ENCODE results near the gene PDX1.

The PDX1 gene

DNA sequence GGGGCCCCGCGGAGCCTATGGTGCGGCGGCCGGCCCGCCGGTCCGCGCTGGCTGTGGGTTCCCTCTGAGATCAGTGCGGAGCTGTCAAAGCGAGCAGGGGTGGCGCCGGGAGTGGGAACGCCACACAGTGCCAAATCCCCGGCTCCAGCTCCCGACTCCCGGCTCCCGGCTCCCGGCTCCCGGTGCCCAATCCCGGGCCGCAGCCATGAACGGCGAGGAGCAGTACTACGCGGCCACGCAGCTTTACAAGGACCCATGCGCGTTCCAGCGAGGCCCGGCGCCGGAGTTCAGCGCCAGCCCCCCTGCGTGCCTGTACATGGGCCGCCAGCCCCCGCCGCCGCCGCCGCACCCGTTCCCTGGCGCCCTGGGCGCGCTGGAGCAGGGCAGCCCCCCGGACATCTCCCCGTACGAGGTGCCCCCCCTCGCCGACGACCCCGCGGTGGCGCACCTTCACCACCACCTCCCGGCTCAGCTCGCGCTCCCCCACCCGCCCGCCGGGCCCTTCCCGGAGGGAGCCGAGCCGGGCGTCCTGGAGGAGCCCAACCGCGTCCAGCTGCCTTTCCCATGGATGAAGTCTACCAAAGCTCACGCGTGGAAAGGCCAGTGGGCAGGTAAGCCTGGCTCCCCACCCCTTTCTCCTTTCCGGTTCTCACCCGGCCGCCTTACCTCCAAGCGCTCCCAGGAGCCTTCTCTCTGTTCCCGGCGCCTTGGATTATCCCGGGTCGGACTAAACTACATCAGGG is at the start of gene PDX1:
Gene PDX1, plus strand, starts transcription at position 67 of the 743 bp plus-strand sequence. Its CDS starts 139 bp downstream, at position 206.
- Histone ChIP-seq H3K4me3 (ENCODE audit: insufficient read length, low read depth) (peak within 1 kb of the TSS; percentile 21), H3K9me3 (ENCODE audit: insufficient read depth, low read length) (no peaks in the 10 kb centered on the region), H3K36me3 (ENCODE audit: insufficient read depth, insufficient read length, low read length) (no peaks in the 10 kb centered on the region), H3K4me1 (ENCODE audit: insufficient read depth, insufficient read length) (peaks cover 2% of the 10 kb centered on the region), H3K27me3 (ENCODE audit: insufficient read depth, insufficient read length) (peaks cover 100% of the 10 kb centered on the region), H3K9ac (ENCODE audit: insufficient read length, low read depth) (no peak within 1 kb of the TSS)
- TF ChIP-seq ZNF274 (IDR thresholded peaks at IDR 0.05; ENCODE audit: low read depth, low read length) (no peak), YY1 (IDR thresholded peaks at IDR 0.05; ENCODE audit: insufficient read depth, insufficient read length) (no peak), SUZ12 (IDR thresholded peaks at IDR 0.05; ENCODE audit: extremely low read depth, insufficient read depth, insufficient read length) (peak; percentile 10)
- no peak for DNase-seq (ENCODE audit: low read depth, low spot score)

- H3K27me3 ChIP-seq (ENCODE audit: insufficient read depth, insufficient read length): no peaks in the 10 kb centered on the region
- peaks cover 7% of the 10 kb centered on the region; the same call in 1 of the 2 replicates for H3K9me3 ChIP-seq (ENCODE audit: insufficient read depth, low read length)
- TF ChIP-seq SUZ12 (IDR thresholded peaks at IDR 0.05; ENCODE audit: extremely low read depth, insufficient read depth, insufficient read length): no peak
- no peak for TF ChIP-seq ZNF274 (IDR thresholded peaks at IDR 0.05; ENCODE audit: low read depth, low read length)
- no peak for TF ChIP-seq YY1 (IDR thresholded peaks at IDR 0.05; ENCODE audit: insufficient read depth, insufficient read length)
Measured at GRCh38 chr13:27878274-27878673, 41.5 kb upstream of the PDX1 start.

DNA sequence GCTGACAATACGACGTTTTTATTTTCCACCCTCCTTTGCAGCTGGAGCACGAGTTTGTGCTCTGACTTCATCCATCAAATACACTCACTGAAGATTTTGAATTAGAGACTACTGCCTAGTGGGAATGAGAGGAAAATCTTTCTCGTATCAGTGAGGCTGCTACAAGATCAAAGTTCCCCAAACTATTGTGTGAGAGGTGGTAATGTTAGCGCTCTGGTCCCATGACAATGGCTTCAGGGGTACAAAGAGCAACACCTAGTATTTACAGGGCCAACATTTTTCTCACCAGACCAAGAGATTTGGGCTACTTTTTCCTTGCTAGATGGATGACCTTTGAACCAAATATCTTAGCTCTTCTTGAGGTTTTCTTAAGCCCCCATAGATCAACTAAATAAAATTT is 30.3 kb upstream of the PDX1 start:
- no peak for TF ChIP-seq YY1 (IDR thresholded peaks at IDR 0.05; ENCODE audit: insufficient read depth, insufficient read length)
- TF ChIP-seq SUZ12 (IDR thresholded peaks at IDR 0.05; ENCODE audit: extremely low read depth, insufficient read depth, insufficient read length): no peak
- no peak for TF ChIP-seq ZNF274 (IDR thresholded peaks at IDR 0.05; ENCODE audit: low read depth, low read length)

More at GRCh38 chr13:27878274-27878673, 41.5 kb upstream of the PDX1 start:
- no peaks in the 10 kb centered on the region for H3K36me3 ChIP-seq (ENCODE audit: insufficient read depth, insufficient read length, low read length)
- H3K9ac ChIP-seq (ENCODE audit: insufficient read length, low read depth): no peak overlapping the region
- no peaks in the 10 kb centered on the region for H3K4me1 ChIP-seq (ENCODE audit: insufficient read depth, insufficient read length)
- DNase-seq (ENCODE audit: low read depth, low spot score): no peak
- no peak overlapping the region for H3K4me3 ChIP-seq (ENCODE audit: insufficient read length, low read depth)

DNA sequence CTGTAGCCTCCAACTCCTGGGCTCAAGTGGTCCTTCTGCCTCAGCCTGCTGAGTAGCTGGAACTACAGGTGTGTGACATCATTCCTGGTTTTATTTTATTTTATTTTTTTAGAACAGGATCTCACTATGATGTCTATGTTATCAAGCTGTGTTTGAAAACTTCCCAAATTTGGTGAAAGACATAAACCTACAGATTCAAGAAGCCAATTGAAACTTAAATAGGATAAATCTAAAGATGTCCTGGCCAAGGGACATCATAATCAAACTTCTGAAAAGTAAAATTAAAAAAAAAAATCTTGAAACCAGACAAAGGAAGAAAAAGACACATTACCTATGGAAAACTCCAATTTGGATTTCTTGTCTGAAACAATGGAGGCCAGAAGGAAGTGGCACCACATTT is 23.1 kb upstream of the PDX1 start:
- Histone ChIP-seq H3K4me1 (ENCODE audit: insufficient read depth, insufficient read length) (no peaks in the 10 kb centered on the region), H3K9ac (ENCODE audit: insufficient read length, low read depth) (no peak overlapping the region), H3K4me3 (ENCODE audit: insufficient read length, low read depth) (no peak overlapping the region), H3K27me3 (ENCODE audit: insufficient read depth, insufficient read length) (no peaks in the 10 kb centered on the region), H3K36me3 (ENCODE audit: insufficient read depth, insufficient read length, low read length) (no peaks in the 10 kb centered on the region), H3K9me3 (ENCODE audit: insufficient read depth, low read length) (no peaks in the 10 kb centered on the region; the same call in 1 of the 2 replicates)
- TF ChIP-seq YY1 (IDR thresholded peaks at IDR 0.05; ENCODE audit: insufficient read depth, insufficient read length) (no peak), ZNF274 (IDR thresholded peaks at IDR 0.05; ENCODE audit: low read depth, low read length) (no peak), SUZ12 (IDR thresholded peaks at IDR 0.05; ENCODE audit: extremely low read depth, insufficient read depth, insufficient read length) (no peak)
- no peak for DNase-seq (ENCODE audit: low read depth, low spot score)

More for the DNA sequence above, 30.3 kb upstream of the PDX1 start:
- Histone ChIP-seq H3K9me3 (ENCODE audit: insufficient read depth, low read length) (no peaks in the 10 kb centered on the region; the same call in 1 of the 2 replicates), H3K27me3 (ENCODE audit: insufficient read depth, insufficient read length) (no peaks in the 10 kb centered on the region), H3K4me1 (ENCODE audit: insufficient read depth, insufficient read length) (no peaks in the 10 kb centered on the region), H3K9ac (ENCODE audit: insufficient read length, low read depth) (no peak overlapping the region), H3K4me3 (ENCODE audit: insufficient read length, low read depth) (no peak overlapping the region), H3K36me3 (ENCODE audit: insufficient read depth, insufficient read length, low read length) (no peaks in the 10 kb centered on the region)
- no peak for DNase-seq (ENCODE audit: low read depth, low spot score)

DNA sequence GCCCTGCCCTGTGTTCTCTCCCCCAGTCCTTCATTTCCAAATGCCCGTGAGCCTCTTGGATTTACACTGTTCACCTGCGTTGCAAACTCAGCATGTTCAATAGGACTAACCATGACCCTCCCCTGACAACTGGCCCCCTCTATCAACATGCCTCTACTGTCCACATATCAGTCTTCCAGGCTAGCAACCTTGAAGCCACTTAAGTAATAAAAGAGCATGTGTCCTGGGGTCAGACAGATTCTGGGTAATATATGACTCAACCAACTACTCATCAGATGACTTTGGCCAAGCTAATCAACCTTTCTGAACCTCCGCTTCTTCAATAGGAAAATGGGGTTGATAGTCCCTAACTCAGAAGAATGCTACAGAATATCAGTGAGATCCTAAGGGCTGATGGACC is 15.1 kb upstream of the PDX1 start:
- Histone ChIP-seq H3K4me1 (ENCODE audit: insufficient read depth, insufficient read length) (no peaks in the 10 kb centered on the region), H3K9me3 (ENCODE audit: insufficient read depth, low read length) (no peaks in the 10 kb centered on the region), H3K4me3 (ENCODE audit: insufficient read length, low read depth) (no peak overlapping the region), H3K27me3 (ENCODE audit: insufficient read depth, insufficient read length) (peaks cover 11% of the 10 kb centered on the region), H3K9ac (ENCODE audit: insufficient read length, low read depth) (no peak overlapping the region), H3K36me3 (ENCODE audit: insufficient read depth, insufficient read length, low read length) (no peaks in the 10 kb centered on the region)
- no peak for TF ChIP-seq ZNF274 (IDR thresholded peaks at IDR 0.05; ENCODE audit: low read depth, low read length)
- TF ChIP-seq SUZ12 (IDR thresholded peaks at IDR 0.05; ENCODE audit: extremely low read depth, insufficient read depth, insufficient read length): no peak
- TF ChIP-seq YY1 (IDR thresholded peaks at IDR 0.05; ENCODE audit: insufficient read depth, insufficient read length): no peak
- no peak for DNase-seq (ENCODE audit: low read depth, low spot score)

DNA sequence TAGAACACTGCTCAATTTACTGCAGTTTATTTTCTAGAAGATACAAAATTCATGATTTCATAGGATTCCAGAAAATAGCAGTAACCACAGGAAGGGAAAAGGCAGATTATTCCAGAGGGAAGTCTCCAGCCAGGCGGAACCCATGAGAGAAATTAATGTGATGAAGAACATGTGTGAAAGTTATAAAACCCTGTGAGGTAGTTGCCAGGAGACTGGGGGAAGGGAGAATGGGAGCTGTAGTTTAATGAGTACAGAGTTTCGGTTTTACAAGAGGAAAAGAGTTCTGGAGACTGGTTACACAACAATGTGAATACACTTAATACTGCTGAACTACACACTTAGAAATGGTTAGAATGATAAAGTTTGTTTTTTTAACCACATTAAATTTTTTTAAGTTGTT is 14.2 kb upstream of the PDX1 start:
- TF ChIP-seq YY1 (IDR thresholded peaks at IDR 0.05; ENCODE audit: insufficient read depth, insufficient read length): no peak
- no peak for TF ChIP-seq SUZ12 (IDR thresholded peaks at IDR 0.05; ENCODE audit: extremely low read depth, insufficient read depth, insufficient read length)
- no peak for TF ChIP-seq ZNF274 (IDR thresholded peaks at IDR 0.05; ENCODE audit: low read depth, low read length)
- no peak for DNase-seq (ENCODE audit: low read depth, low spot score)
- H3K9me3 ChIP-seq (ENCODE audit: insufficient read depth, low read length): no peaks in the 10 kb centered on the region
- H3K4me3 ChIP-seq (ENCODE audit: insufficient read length, low read depth): no peak overlapping the region
- no peaks in the 10 kb centered on the region for H3K36me3 ChIP-seq (ENCODE audit: insufficient read depth, insufficient read length, low read length)
- H3K9ac ChIP-seq (ENCODE audit: insufficient read length, low read depth): no peak overlapping the region
- peaks cover 11% of the 10 kb centered on the region for H3K27me3 ChIP-seq (ENCODE audit: insufficient read depth, insufficient read length)
- H3K4me1 ChIP-seq (ENCODE audit: insufficient read depth, insufficient read length): no peaks in the 10 kb centered on the region

DNA sequence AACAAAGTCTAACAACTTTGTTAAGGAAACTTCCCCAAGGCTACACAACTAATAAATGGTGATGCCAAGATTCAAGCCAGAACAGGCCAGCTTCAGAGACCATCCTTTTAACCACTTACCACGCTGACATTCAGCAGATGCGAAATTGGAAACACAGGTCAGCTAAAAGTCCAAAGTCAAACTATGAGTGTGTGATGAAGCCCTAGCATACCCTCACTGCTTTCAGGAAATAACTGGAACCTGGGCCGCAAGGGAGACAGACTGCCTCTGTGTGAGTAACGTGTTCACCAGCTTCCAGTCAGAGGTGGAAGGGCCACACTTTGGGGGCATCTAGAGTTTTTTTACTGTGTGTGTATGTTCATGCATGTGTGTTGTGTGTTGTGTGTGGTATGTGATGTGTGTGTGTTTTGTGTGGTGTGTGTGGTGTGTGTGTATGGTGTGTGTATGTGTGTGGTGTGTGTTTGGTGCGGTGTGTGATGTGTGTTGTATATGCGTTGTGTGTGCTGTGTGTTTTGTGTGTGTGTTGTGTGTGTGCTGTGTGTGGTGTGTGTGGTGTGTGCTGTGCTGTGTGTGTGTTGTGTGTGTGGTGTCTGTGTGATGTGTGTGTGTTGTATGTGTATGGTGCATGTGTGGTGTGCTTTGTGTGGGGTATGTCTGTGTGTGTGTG is 12.5 kb upstream of the PDX1 start:
- no peaks in the 10 kb centered on the region for H3K36me3 ChIP-seq (ENCODE audit: insufficient read depth, insufficient read length, low read length)
- peaks cover 11% of the 10 kb centered on the region for H3K27me3 ChIP-seq (ENCODE audit: insufficient read depth, insufficient read length)
- no peak for DNase-seq (ENCODE audit: low read depth, low spot score)
- no peak overlapping the region for H3K9ac ChIP-seq (ENCODE audit: insufficient read length, low read depth)
- H3K9me3 ChIP-seq (ENCODE audit: insufficient read depth, low read length): no peaks in the 10 kb centered on the region
- no peak overlapping the region for H3K4me3 ChIP-seq (ENCODE audit: insufficient read length, low read depth)
- TF ChIP-seq SUZ12 (IDR thresholded peaks at IDR 0.05; ENCODE audit: extremely low read depth, insufficient read depth, insufficient read length) (no peak), ZNF274 (IDR thresholded peaks at IDR 0.05; ENCODE audit: low read depth, low read length) (no peak), YY1 (IDR thresholded peaks at IDR 0.05; ENCODE audit: insufficient read depth, insufficient read length) (no peak)
- no peaks in the 10 kb centered on the region for H3K4me1 ChIP-seq (ENCODE audit: insufficient read depth, insufficient read length)
